GM21619 (cell line): ENCODE measurements around the gene RUNX3.
"Not testable (repeated sequence)": the region's sequence is repeated elsewhere in the genome, so short reads cannot be mapped to it uniquely, and the experiment has no call there.

ENCODE experiments used
- ATAC-seq: cut with Tn5 transposase; IDR thresholded peaks from one replicate; pipeline ENCODE4 v1.9.1; 2021; ENCODE audit not compliant: unreplicated experiment

RUNX3 gene

GRCh38 chr1:24903011-24903461, 27.0 kb downstream of the RUNX3 start:
- no peak for ATAC-seq

GRCh38 chr1:24902471-24902891, 27.6 kb downstream of the RUNX3 start:
- no peak for ATAC-seq

- ATAC-seq: no peak
Observed at GRCh38 chr1:24901791-24902470, 28.1 kb downstream of the RUNX3 start.

- ATAC-seq: no peak
Observed at GRCh38 chr1:24900985-24901781, 28.9 kb downstream of the RUNX3 start.

GRCh38 chr1:24900486-24900849, 29.6 kb downstream of the RUNX3 start:
- ATAC-seq: no peak

GRCh38 chr1:24899581-24900485, 30.2 kb downstream of the RUNX3 start:
- ATAC-seq: no peak

- no peak for ATAC-seq
Observed at GRCh38 chr1:24898909-24899439, 31.1 kb downstream of the RUNX3 start.

GRCh38 chr1:24898152-24898908, 31.7 kb downstream of the RUNX3 start:
- ATAC-seq: no peak

- ATAC-seq: no peak
Observed at GRCh38 chr1:24897263-24898151, 32.6 kb downstream of the RUNX3 start.

- ATAC-seq: no peak
Observed at GRCh38 chr1:24896596-24897262, 33.3 kb downstream of the RUNX3 start.

- no peak for ATAC-seq
Observed at GRCh38 chr1:24896176-24896575, 33.9 kb downstream of the RUNX3 start.

- no peak for ATAC-seq
Observed at GRCh38 chr1:24895511-24895910, 34.6 kb downstream of the RUNX3 start.

GRCh38 chr1:24894002-24894401, 36.1 kb downstream of the RUNX3 start:
- ATAC-seq: no peak

GRCh38 chr1:24893431-24893830, 36.6 kb downstream of the RUNX3 start:
- ATAC-seq: no peak

- ATAC-seq: no peak
Observed at GRCh38 chr1:24892188-24893153, 37.6 kb downstream of the RUNX3 start.

- ATAC-seq: not testable (repeated sequence)
Observed at GRCh38 chr1:24891367-24891766, 38.7 kb downstream of the RUNX3 start.

- ATAC-seq: no peak
Observed at GRCh38 chr1:24890887-24891286, 39.2 kb downstream of the RUNX3 start.
